ENCODE results near the gene ZNF488.

ZNF488 gene

GRCh38 chr10:47414752-47415519 lies 30.8 kb upstream of the ZNF488 start:
- TF ChIP-seq REST (IDR thresholded peaks at IDR 0.05; ENCODE audit: insufficient replicate concordance, low read depth) (no peak), GABPA (IDR thresholded peaks at IDR 0.05; ENCODE audit: low read depth) (no peak), SPI1 (IDR thresholded peaks at IDR 0.05; ENCODE audit: borderline replicate concordance, low read depth) (no peak), POLR2AphosphoS5 (IDR thresholded peaks at IDR 0.05; ENCODE audit: low read depth) (no peak), CTCF (IDR thresholded peaks at IDR 0.05; ENCODE audit: insufficient read depth, low read length) (no peak)
- Histone ChIP-seq H3K27me3 (ENCODE audit: insufficient read depth, poor library complexity, severe bottlenecking) (no peaks in the 10 kb centered on the region), H3K4me3 (replicated peaks; ENCODE audit: insufficient read depth, low read length) (no peak overlapping the region), H3K27ac (replicated peaks) (no peak overlapping the region)
- DNase-seq (ENCODE audit: low read depth in 1 of 2, low spot score in 1 of 2), result no peak

GRCh38 chr10:47414227-47414592 lies 30.1 kb upstream of the ZNF488 start:
- Histone ChIP-seq H3K27me3 (ENCODE audit: insufficient read depth, poor library complexity, severe bottlenecking) (no peaks in the 10 kb centered on the region), H3K27ac (replicated peaks) (no peak overlapping the region), H3K4me3 (replicated peaks; ENCODE audit: insufficient read depth, low read length) (no peak overlapping the region)
- no peak for TF ChIP-seq POLR2AphosphoS5 (IDR thresholded peaks at IDR 0.05; ENCODE audit: low read depth)
- TF ChIP-seq SPI1 (IDR thresholded peaks at IDR 0.05; ENCODE audit: borderline replicate concordance, low read depth), result no peak
- TF ChIP-seq REST (IDR thresholded peaks at IDR 0.05; ENCODE audit: insufficient replicate concordance, low read depth), result no peak
- no peak for TF ChIP-seq CTCF (IDR thresholded peaks at IDR 0.05; ENCODE audit: insufficient read depth, low read length)
- no peak for TF ChIP-seq GABPA (IDR thresholded peaks at IDR 0.05; ENCODE audit: low read depth)
- no peak for DNase-seq (ENCODE audit: low read depth in 1 of 2, low spot score in 1 of 2)

- no peak for TF ChIP-seq REST (IDR thresholded peaks at IDR 0.05; ENCODE audit: insufficient replicate concordance, low read depth)
- TF ChIP-seq POLR2AphosphoS5 (IDR thresholded peaks at IDR 0.05; ENCODE audit: low read depth), result no peak
- no peak for TF ChIP-seq SPI1 (IDR thresholded peaks at IDR 0.05; ENCODE audit: borderline replicate concordance, low read depth)
- no peak for TF ChIP-seq CTCF (IDR thresholded peaks at IDR 0.05; ENCODE audit: insufficient read depth, low read length)
- no peak for TF ChIP-seq GABPA (IDR thresholded peaks at IDR 0.05; ENCODE audit: low read depth)
- no peak for DNase-seq (ENCODE audit: low read depth in 1 of 2, low spot score in 1 of 2)
- Histone ChIP-seq H3K27ac (replicated peaks) (no peak overlapping the region), H3K4me3 (replicated peaks; ENCODE audit: insufficient read depth, low read length) (no peak overlapping the region), H3K27me3 (ENCODE audit: insufficient read depth, poor library complexity, severe bottlenecking) (no peaks in the 10 kb centered on the region)
Measured at GRCh38 chr10:47413531-47414226, 29.6 kb upstream of the ZNF488 start.
